Vagina (tissue), 2 donors: Measurements from ENCODE around the gene FAU. TPM values are rescaled to one million over a fixed set of nuclear protein-coding genes. Genes with fewer than 3 reads are reported as not detected.
"Not testable (repeated sequence)": the region's sequence is repeated elsewhere in the genome, so short reads cannot be mapped to it uniquely, and the experiment has no call there.

ENCODE experiments used
- DNase-seq, 2 donors: peaks; one replicate each; pipeline ENCODE4 v3.0.0-alpha.2; 2017; ENCODE audit errors: extremely low spot score in 2 of 2
- H3K27ac ChIP-seq: fragments of 200-600 bp; sonication (generic); one replicate; pipeline ENCODE4 v1.5.1; 2019
- H3K27me3 ChIP-seq: fragments of 200-600 bp; sonication (generic); one replicate; pipeline ENCODE4 v1.5.1; 2019
- H3K36me3 ChIP-seq, 2 donors: fragments of 200-600 bp; sonication (generic); one replicate each; pipeline ENCODE4 v1.5.1; 2017 to 2019
- H3K4me1 ChIP-seq: fragments of 200-600 bp; sonication (generic); one replicate; pipeline ENCODE4 v1.5.1; 2019
- H3K4me3 ChIP-seq, 2 donors: fragments of 200-600 bp; sonication (generic); 1 replicate in 1 of 2; 2 replicates in 1 of 2; pipeline ENCODE4 v1.5.1; 2016 to 2019
- H3K9me3 ChIP-seq: fragments of 200-600 bp; sonication (generic); one replicate; pipeline ENCODE4 v1.5.1; 2019
- CTCF ChIP-seq, 3 experiments: fragments of 450-650 bp in 2 of 3; fragments of 200-600 bp in 1 of 3; sonication (generic) in 1 of 3; IDR thresholded peaks; one replicate each; pipeline ENCODE4 v1.5.1; 2017 to 2019; ENCODE audit warnings: antibody characterized with exemption in 3 of 3, mild to moderate bottlenecking in 2 of 3, moderate library complexity in 2 of 3
- POLR2A ChIP-seq, 2 donors: fragments of 450-650 bp; IDR thresholded peaks; one replicate each; pipeline ENCODE4 v1.6.1; 2017; ENCODE audit warnings: antibody characterized with exemption in 2 of 2, mild to moderate bottlenecking in 2 of 2, moderate library complexity in 2 of 2
- POLR2AphosphoS5 ChIP-seq, 2 donors: sonication (generic); formaldehyde crosslinking; IDR thresholded peaks; one replicate each; pipeline ENCODE4 v1.9.0; 2017; ENCODE audit warnings: antibody characterized with exemption in 2 of 2, mild to moderate bottlenecking in 2 of 2, low read depth in 1 of 2; ENCODE audit not compliant: insufficient read depth in 1 of 2
- intact Hi-C: fragments of 100-400 bp; cut with DNase I; formaldehyde crosslinking; loops from one replicate; pipeline ENCODE4 v1.15.1; 2023
- total RNA-seq: library from RNA; depleted of rRNA; stranded (reverse); fragments of >200 nt; gene quantifications from one replicate; pipeline ENCODE4 v1.2.3, GENCODE V29; 2016

FAU gene
- total RNA-seq, 1 donor from 2014 or later: 1,228 TPM

GRCh38 chr11:65150509-65151299 is 28.8 kb upstream of the FAU start:
- intact Hi-C loops: no loop called here
- Histone ChIP-seq H3K4me3 (no peak overlapping the region), H3K9me3 (no peaks in the 10 kb centered on the region), H3K4me1 (peaks cover 20% of the 10 kb centered on the region), H3K27ac (peak overlapping the region; percentile 49), H3K27me3 (no peaks in the 10 kb centered on the region), H3K36me3 (no peaks in the 10 kb centered on the region)
- TF ChIP-seq POLR2A (IDR thresholded peaks at IDR 0.05) (no peak), POLR2AphosphoS5 (IDR thresholded peaks at IDR 0.05; ENCODE audit: insufficient read depth in 1 of 2, low read depth in 1 of 2) (peak in 1 of 2 donors; percentile 72)
- peak in 1 of 2 donors; percentile 90 for DNase-seq

DNA sequence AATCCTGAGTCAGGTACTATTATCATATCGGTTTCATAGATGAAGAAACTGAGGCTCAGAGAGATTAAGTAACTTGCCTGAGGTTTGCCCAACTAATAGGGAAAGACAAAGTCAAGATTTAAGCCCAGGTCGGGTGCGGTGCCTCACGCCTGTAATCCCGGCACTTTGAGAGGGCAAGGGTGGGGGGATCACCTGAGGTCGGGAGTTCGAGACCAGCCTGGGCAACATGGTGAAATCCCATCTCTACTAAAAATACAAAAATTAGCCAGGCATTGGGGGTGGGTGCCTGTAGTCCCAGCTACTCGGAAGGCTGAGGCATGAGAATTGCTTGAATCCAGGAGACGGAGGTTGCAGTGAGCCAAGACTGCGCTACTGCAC is 28.2 kb upstream of the FAU start:
- Histone ChIP-seq H3K4me1 (peaks cover 20% of the 10 kb centered on the region), H3K27ac (peak overlapping the region; percentile 49)
- H3K27me3 ChIP-seq, H3K4me3 ChIP-seq, H3K9me3 ChIP-seq, H3K36me3 ChIP-seq, intact Hi-C loops, DNase-seq: not testable (repeated sequence)

DNA sequence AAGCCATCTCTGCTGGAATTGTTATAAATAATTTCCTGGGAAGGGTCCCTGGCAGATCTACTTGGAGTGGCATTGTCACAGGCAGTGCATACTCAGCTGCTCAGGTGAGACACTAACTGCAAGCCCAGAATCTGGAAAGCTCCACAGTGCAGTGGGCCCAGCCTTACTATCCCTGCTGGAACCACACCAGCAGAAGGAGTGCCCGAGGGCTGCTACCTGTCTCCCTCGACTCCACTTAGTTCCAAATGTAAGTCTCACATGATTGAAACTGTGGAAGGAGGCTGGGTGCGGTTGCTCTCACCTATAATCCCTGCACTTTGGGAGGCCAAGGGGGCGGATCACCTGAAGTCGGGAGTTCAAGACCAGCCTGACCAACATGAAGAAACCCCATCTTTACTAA is 26.7 kb upstream of the FAU start:
- TF ChIP-seq POLR2AphosphoS5 (IDR thresholded peaks at IDR 0.05; ENCODE audit: insufficient read depth in 1 of 2, low read depth in 1 of 2) (no peak), POLR2A (IDR thresholded peaks at IDR 0.05) (no peak), CTCF (IDR thresholded peaks at IDR 0.05) (no peak)
- intact Hi-C loops: no loop called here
- no peaks in the 10 kb centered on the region for H3K9me3 ChIP-seq
- H3K4me3 ChIP-seq: no peak overlapping the region
- H3K4me1 ChIP-seq: peaks cover 20% of the 10 kb centered on the region
- no peaks in the 10 kb centered on the region for H3K36me3 ChIP-seq
- H3K27me3 ChIP-seq: no peaks in the 10 kb centered on the region
- no peak for DNase-seq
- H3K27ac ChIP-seq: no peak overlapping the region

DNA sequence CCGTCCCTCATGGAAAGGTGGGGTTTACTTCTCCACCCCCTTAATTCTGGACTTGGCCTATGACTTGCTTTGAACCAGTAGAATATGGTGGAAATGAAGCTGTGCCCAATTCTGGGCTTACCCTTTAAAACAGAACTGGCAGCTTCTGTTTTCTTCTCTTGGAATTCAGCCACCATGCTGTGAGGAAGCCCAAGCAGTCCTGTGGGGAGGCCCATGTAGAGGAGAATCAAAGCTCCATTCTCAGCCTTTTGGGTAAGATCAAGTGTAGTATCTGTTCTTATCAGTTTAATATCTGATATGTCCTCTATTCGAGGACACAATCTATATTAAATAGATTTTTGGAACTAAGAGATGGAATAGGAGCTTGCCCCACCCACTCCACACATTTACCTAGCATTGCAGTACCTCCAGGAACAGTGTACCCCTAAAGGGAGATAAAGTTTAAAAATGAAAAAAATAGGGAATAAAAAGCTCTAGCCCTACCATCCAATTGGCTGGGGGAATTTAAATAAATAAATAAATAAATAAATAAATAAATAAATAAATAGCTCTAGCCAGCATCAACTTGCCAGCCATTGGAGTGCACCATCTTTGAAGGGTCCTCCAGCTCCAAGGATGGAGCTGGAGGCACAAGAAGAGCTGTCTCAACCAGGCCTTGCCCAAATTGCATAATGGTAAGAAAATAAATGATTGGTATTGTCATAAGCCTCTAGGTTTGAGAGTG is 25.6 kb upstream of the FAU start:
- no peak for DNase-seq
- Histone ChIP-seq H3K36me3 (no peaks in the 10 kb centered on the region), H3K4me3 (no peak overlapping the region), H3K9me3 (no peaks in the 10 kb centered on the region), H3K27ac (no peak overlapping the region), H3K4me1 (peaks cover 20% of the 10 kb centered on the region), H3K27me3 (no peaks in the 10 kb centered on the region)
- TF ChIP-seq POLR2AphosphoS5 (IDR thresholded peaks at IDR 0.05; ENCODE audit: insufficient read depth in 1 of 2, low read depth in 1 of 2) (no peak), CTCF (IDR thresholded peaks at IDR 0.05) (no peak), POLR2A (IDR thresholded peaks at IDR 0.05) (no peak)
- intact Hi-C loops: no loop called here

DNA sequence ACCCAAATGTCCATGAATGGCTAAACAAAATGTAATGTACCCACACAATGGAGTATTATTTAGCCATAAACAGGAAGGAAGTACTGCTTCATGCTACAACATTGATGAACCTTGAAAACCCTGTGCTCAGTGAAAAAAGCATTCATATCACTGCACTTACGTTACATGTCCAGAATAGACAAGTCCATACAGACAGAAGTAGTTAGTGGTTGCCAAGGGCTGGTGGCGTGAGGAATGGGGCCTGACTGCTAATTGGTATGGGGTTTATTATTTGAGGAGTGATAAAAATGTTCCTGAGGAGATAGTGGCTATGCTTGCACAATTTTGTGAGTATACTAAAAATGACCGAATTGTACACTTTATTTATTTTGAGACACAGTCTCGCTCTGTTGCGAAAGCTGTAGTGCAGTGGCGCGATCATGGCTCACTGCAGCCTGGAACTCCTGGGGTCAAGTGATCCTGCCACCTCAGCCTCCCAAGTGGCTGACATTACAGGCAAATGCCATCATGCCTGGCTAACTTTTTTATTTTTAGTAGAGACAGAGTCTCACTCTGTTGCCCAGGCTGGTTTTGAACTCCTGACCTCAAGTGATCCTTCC is 20.1 kb upstream of the FAU start:
- no peak for DNase-seq

More for the DNA sequence above, 20.1 kb upstream of the FAU start:
- Histone ChIP-seq H3K27me3 (no peaks in the 10 kb centered on the region), H3K9me3 (no peaks in the 10 kb centered on the region), H3K36me3 (no peaks in the 10 kb centered on the region), H3K27ac (no peak overlapping the region), H3K4me3 (no peak overlapping the region), H3K4me1 (no peaks in the 10 kb centered on the region)
- intact Hi-C loops: no loop called here
- no peak for TF ChIP-seq CTCF (IDR thresholded peaks at IDR 0.05)
